ENCODE measurements around the gene GAB2.

The GAB2 gene

GRCh38 chr11:78315724-78316123, 101.9 kb downstream of the GAB2 start:
- Histone ChIP-seq H3K36me3 (ENCODE audit: insufficient read depth, low read length) (no peaks in the 10 kb centered on the region), H3K4me3 (ENCODE audit: low read length) (no peak overlapping the region), H3K27me3 (ENCODE audit: control insufficient read depth, insufficient read depth, low read length) (no peaks in the 10 kb centered on the region), H3K4me2 (ENCODE audit: low read length) (no peak overlapping the region), H3K9ac (ENCODE audit: low read depth, low read length) (no peak overlapping the region), H3K4me1 (ENCODE audit: control insufficient read depth, insufficient read depth, low read length) (peaks cover 37% of the 10 kb centered on the region), H3K9me3 (replicated peaks; ENCODE audit: low read length) (no peaks in the 10 kb centered on the region)

DNA sequence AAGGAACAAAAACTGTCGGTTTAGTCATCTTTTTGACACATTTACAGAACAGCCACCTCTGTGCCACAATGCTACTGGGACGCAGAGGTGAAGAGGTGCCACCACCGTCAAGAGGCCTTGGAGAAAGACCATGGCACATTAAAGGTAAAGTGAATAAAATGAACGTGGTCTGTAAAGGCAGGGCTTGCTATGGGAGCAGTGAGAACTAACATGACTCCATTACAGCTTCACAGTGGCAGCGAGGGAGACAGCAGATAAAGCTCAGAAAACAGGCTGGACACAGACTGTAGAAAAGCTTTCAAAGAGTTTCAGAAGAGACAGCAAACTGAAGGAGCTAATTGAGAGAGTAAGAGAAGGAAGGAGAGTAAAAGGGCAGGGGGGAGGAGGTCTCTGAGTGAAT, 102.9 kb downstream of the GAB2 start:
- Histone ChIP-seq H3K4me1 (ENCODE audit: control insufficient read depth, insufficient read depth, low read length) (peaks cover 35% of the 10 kb centered on the region), H3K36me3 (ENCODE audit: insufficient read depth, low read length) (no peaks in the 10 kb centered on the region)

GRCh38 chr11:78313898-78314297, 103.7 kb downstream of the GAB2 start:
- Histone ChIP-seq H3K4me2 (ENCODE audit: low read length) (peak overlapping the region; percentile 27), H3K9ac (ENCODE audit: low read depth, low read length) (peak overlapping the region; percentile 12), H3K9me3 (replicated peaks; ENCODE audit: low read length) (no peaks in the 10 kb centered on the region), H3K27me3 (ENCODE audit: control insufficient read depth, insufficient read depth, low read length) (no peaks in the 10 kb centered on the region), H3K4me1 (ENCODE audit: control insufficient read depth, insufficient read depth, low read length) (peaks cover 27% of the 10 kb centered on the region), H3K36me3 (ENCODE audit: insufficient read depth, low read length) (no peaks in the 10 kb centered on the region), H3K4me3 (ENCODE audit: low read length) (no peak overlapping the region)

More for the DNA sequence above, 102.9 kb downstream of the GAB2 start:
- no peak overlapping the region for H3K4me3 ChIP-seq (ENCODE audit: low read length)
- H3K4me2 ChIP-seq (ENCODE audit: low read length): no peak overlapping the region
- no peaks in the 10 kb centered on the region for H3K9me3 ChIP-seq (replicated peaks; ENCODE audit: low read length)
- no peaks in the 10 kb centered on the region for H3K27me3 ChIP-seq (ENCODE audit: control insufficient read depth, insufficient read depth, low read length)
- H3K9ac ChIP-seq (ENCODE audit: low read depth, low read length): no peak overlapping the region

DNA sequence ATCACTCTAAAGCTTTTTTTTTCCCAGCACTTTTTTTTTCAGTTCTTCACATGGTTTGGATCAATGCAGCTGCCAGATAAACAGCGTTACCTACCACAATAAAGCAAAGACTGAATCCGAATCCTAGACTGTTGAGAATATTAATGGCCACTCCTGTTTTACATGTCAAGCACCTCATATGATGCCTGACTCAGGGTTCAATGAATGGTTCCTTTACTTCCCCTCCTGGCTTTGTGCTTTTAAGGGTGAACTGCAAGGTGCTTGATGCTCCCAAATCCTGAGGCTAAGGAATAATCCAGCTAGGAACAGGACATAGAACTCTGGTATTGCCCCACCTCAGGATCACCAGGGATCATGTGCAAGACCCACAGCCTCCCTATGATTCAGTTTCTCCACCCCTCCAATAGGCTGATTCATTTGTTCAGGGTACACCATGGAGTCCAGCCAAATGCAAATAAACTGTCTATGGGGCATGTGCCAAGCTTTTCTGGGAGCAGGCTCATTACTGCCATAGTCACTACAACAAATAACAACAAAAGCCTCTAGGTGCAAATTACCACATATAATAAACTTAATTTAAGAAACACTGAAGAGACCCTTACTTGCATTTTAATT, 104.3 kb downstream of the GAB2 start:
- Histone ChIP-seq H3K9ac (ENCODE audit: low read depth, low read length) (peak overlapping the region; percentile 12), H3K4me2 (ENCODE audit: low read length) (peak overlapping the region; percentile 27), H3K4me1 (ENCODE audit: control insufficient read depth, insufficient read depth, low read length) (peaks cover 21% of the 10 kb centered on the region), H3K27me3 (ENCODE audit: control insufficient read depth, insufficient read depth, low read length) (no peaks in the 10 kb centered on the region), H3K4me3 (ENCODE audit: low read length) (no peak overlapping the region), H3K36me3 (ENCODE audit: insufficient read depth, low read length) (no peaks in the 10 kb centered on the region), H3K9me3 (replicated peaks; ENCODE audit: low read length) (no peaks in the 10 kb centered on the region)

DNA sequence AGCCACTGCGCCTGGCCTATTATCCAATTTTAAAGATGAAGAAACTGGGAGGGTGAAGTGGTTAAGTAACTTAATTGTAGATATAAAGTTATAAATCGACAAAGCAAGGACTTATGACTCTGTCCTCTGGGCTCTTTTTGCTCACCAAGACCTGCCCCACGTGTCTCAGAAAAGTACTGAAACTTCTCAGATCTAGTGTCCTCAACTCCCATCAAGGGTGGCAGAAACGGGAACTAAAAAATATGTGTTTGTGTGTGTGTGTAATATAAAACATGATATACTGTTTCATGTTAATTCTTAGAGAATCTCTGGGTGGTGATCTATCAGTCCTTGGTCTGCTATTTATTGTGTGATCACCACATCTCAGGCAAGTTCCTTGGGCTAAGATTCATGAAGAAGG, 104.9 kb downstream of the GAB2 start:
- no peak overlapping the region for H3K4me2 ChIP-seq (ENCODE audit: low read length)
- no peaks in the 10 kb centered on the region for H3K9me3 ChIP-seq (replicated peaks; ENCODE audit: low read length)
- no peak overlapping the region for H3K9ac ChIP-seq (ENCODE audit: low read depth, low read length)
- no peaks in the 10 kb centered on the region for H3K36me3 ChIP-seq (ENCODE audit: insufficient read depth, low read length)
- H3K4me3 ChIP-seq (ENCODE audit: low read length): no peak overlapping the region
- peaks cover 21% of the 10 kb centered on the region for H3K4me1 ChIP-seq (ENCODE audit: control insufficient read depth, insufficient read depth, low read length)
- no peaks in the 10 kb centered on the region for H3K27me3 ChIP-seq (ENCODE audit: control insufficient read depth, insufficient read depth, low read length)

DNA sequence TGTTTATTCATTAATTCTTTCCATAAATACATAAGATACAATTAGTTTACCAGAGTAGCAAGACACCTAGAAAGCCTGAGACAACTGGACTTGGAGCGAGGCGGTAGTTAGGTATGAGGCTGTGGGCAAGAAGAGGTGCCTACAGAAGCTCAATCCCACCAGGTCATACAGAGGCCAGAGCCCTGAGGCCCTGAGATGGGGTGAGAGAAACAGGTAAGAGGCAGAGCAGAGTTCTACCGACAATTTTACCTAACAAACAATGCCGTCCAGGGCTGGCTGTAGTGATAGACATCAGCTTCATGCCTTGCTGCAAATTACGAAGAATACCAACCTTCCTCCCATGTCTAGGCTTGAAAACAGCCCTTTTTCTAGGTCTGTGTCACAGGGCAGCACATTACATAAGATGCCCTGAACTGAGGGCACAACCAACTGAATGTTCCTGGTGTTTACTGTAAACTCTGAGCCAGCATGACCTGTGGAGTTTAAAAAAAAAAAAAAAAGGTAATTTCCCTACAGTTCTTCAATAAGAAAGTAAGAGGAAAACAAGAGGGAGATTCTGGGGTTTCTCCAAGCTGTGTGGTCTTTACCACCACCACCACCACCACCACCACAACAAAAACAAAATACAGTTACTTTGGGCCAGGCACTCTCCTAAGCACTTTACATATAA, 105.8 kb downstream of the GAB2 start:
- Histone ChIP-seq H3K9me3 (replicated peaks; ENCODE audit: low read length) (no peaks in the 10 kb centered on the region), H3K4me3 (ENCODE audit: low read length) (no peak overlapping the region), H3K27me3 (ENCODE audit: control insufficient read depth, insufficient read depth, low read length) (no peaks in the 10 kb centered on the region), H3K36me3 (ENCODE audit: insufficient read depth, low read length) (no peaks in the 10 kb centered on the region), H3K9ac (ENCODE audit: low read depth, low read length) (no peak overlapping the region), H3K4me2 (ENCODE audit: low read length) (no peak overlapping the region), H3K4me1 (ENCODE audit: control insufficient read depth, insufficient read depth, low read length) (peaks cover 21% of the 10 kb centered on the region)

DNA sequence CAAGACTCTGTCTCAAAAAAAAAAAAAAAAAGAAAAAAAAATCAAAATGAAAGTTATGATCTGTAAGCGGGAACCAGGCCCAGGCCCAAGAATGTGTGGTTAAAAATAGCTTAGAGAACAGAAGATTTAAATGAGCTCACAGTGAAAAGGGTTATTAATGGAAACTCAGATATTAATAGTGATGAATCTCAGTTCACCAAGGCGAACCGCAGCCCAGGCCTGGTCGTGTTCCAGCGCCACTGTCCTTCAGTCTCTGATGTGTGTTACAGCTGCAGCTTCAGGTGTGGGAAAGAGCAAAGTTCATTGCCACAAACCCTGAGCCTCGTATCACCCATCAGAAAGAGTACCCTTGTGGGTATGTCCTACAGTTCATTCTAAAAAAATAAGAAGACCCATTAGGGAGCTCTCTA, 107.1 kb downstream of the GAB2 start:
- Histone ChIP-seq H3K4me1 (ENCODE audit: control insufficient read depth, insufficient read depth, low read length) (peaks cover 21% of the 10 kb centered on the region), H3K9ac (ENCODE audit: low read depth, low read length) (peak overlapping the region; percentile 12), H3K4me3 (ENCODE audit: low read length) (peak overlapping the region; percentile 41)

DNA sequence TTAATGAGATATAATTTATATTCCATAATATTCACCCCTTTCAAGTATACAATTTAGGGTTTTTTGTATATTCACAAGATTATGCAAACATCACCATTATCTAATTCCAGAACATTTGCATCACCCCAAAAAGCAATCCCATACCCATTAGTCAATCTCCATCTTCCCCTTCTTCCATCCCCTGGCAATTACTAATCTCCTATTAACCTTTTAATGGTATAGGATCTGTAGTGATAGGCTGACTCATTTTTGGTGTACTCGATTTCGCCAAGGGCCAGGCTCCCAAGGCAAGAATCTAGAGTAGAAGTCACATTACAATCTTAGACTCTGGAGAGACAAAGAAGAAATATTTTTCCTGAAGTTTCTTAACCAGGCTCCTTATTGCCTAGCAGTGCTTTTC, 113.4 kb downstream of the GAB2 start:
- no peak overlapping the region for H3K4me3 ChIP-seq (ENCODE audit: low read length)
- no peaks in the 10 kb centered on the region for H3K4me1 ChIP-seq (ENCODE audit: control insufficient read depth, insufficient read depth, low read length)
- H3K9ac ChIP-seq (ENCODE audit: low read depth, low read length): no peak overlapping the region
- no peak overlapping the region for H3K4me2 ChIP-seq (ENCODE audit: low read length)
- no peaks in the 10 kb centered on the region for H3K36me3 ChIP-seq (ENCODE audit: insufficient read depth, low read length)
- no peaks in the 10 kb centered on the region for H3K27me3 ChIP-seq (ENCODE audit: control insufficient read depth, insufficient read depth, low read length)
- H3K9me3 ChIP-seq (replicated peaks; ENCODE audit: low read length): no peaks in the 10 kb centered on the region

More for the DNA sequence above, 107.1 kb downstream of the GAB2 start:
- H3K9me3 ChIP-seq (replicated peaks; ENCODE audit: low read length): no peaks in the 10 kb centered on the region
- no peaks in the 10 kb centered on the region for H3K27me3 ChIP-seq (ENCODE audit: control insufficient read depth, insufficient read depth, low read length)
- no peaks in the 10 kb centered on the region for H3K36me3 ChIP-seq (ENCODE audit: insufficient read depth, low read length)
- peak overlapping the region; percentile 69 for H3K4me2 ChIP-seq (ENCODE audit: low read length)

DNA sequence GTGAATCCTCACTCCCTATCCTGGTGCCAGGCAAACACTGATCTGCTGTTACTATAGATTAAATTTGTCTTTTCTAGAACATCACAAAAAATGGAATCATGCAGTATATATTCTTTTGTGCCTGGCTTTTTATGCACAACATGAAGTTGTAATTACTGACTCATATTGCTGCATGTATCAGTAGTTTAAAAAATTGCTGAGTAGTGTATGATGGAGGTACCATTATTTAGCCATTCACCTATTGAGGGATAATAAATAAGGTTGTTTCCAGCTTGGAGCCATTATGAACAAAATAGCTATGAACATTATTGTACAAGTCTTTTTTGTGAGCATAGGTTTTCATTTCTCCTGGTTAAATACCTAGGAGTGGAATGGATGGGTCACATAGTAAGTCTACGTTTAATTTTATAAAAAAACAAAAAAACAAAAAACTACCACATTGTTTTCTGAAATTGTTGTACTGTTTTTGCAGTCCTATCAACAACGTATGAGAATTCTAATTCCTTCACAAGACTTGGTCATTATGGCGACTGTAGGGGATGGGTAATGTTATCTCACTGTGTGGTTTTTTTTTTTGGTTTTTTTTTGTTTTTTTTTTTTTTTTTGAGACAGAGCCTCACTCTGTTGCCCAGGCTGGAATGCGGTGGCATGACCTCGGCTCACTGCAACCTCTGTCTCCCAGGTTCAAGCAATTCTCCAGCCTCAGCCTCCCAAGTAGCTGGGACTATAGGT, 117.3 kb downstream of the GAB2 start:
- Histone ChIP-seq H3K9me3 (replicated peaks; ENCODE audit: low read length) (no peaks in the 10 kb centered on the region), H3K36me3 (ENCODE audit: insufficient read depth, low read length) (no peaks in the 10 kb centered on the region), H3K4me1 (ENCODE audit: control insufficient read depth, insufficient read depth, low read length) (peaks cover 4% of the 10 kb centered on the region), H3K4me3 (ENCODE audit: low read length) (no peak overlapping the region), H3K9ac (ENCODE audit: low read depth, low read length) (no peak overlapping the region), H3K27me3 (ENCODE audit: control insufficient read depth, insufficient read depth, low read length) (no peaks in the 10 kb centered on the region), H3K4me2 (ENCODE audit: low read length) (no peak overlapping the region)

DNA sequence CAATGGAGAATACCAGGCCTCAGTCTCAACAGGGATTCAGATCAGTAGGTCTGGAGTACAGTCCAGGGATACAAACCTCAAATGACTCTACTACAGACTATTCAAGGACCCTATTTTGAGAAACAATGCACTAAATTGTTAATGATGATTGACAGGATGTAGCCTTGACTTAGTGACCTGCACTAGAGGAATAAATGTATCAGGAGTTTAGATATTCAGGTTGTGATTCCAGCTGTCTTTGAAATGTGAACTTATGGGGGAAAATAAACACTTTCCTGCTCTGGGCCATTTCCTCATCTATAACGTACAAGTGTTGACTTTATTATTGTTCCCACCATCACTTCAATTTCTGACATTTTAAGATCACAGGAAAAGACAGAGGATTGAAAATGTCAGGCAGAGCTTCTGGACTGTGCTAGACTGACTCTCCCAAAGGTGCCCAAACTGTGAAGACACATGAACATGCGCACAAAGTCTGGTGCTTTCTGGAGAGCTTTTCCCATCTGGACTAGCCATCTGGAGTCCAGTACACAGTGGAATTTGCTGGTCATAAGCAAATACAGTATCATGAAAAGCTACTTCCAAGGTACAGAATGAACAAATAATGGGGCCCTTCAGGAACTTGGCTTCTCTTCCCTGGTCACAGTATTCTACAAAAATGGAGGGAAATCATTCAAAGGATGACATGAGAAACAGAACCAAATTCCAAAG, 118.5 kb downstream of the GAB2 start:
- Histone ChIP-seq H3K4me2 (ENCODE audit: low read length) (no peak overlapping the region), H3K4me3 (ENCODE audit: low read length) (no peak overlapping the region), H3K36me3 (ENCODE audit: insufficient read depth, low read length) (no peaks in the 10 kb centered on the region), H3K4me1 (ENCODE audit: control insufficient read depth, insufficient read depth, low read length) (peaks cover 6% of the 10 kb centered on the region), H3K9me3 (replicated peaks; ENCODE audit: low read length) (no peaks in the 10 kb centered on the region), H3K9ac (ENCODE audit: low read depth, low read length) (no peak overlapping the region), H3K27me3 (ENCODE audit: control insufficient read depth, insufficient read depth, low read length) (no peaks in the 10 kb centered on the region)

DNA sequence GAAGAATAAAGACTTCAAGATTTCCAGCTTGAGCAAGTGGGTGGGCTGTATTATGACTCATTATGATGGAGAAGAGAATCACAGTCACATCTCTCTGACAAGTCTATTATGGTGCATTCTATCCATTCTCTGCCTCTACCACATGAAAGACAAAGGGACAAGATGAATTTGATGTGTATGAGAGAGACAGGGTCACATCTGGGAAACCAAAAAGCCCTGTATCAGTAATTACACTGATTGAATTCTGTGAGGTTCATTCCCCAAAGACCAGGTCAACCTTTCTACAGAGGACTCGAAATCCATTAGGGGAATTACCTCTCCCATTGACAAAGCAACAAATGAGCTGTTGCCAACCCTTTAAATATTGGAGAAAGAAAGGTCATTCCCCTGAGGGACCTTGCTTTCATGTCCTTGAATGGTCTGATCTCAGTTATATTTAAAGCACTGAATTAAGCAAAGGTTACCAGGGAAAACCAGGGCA, 119.3 kb downstream of the GAB2 start:
- no peaks in the 10 kb centered on the region for H3K9me3 ChIP-seq (replicated peaks; ENCODE audit: low read length)
- H3K4me2 ChIP-seq (ENCODE audit: low read length): no peak overlapping the region
- no peaks in the 10 kb centered on the region for H3K36me3 ChIP-seq (ENCODE audit: insufficient read depth, low read length)
- no peaks in the 10 kb centered on the region for H3K27me3 ChIP-seq (ENCODE audit: control insufficient read depth, insufficient read depth, low read length)
- no peak overlapping the region for H3K9ac ChIP-seq (ENCODE audit: low read depth, low read length)
- no peak overlapping the region for H3K4me3 ChIP-seq (ENCODE audit: low read length)
- peaks cover 6% of the 10 kb centered on the region for H3K4me1 ChIP-seq (ENCODE audit: control insufficient read depth, insufficient read depth, low read length)
